BLaER1 (cell line): Measurements from ENCODE around the gene ZNF773.
"Not testable (repeated sequence)": the region's sequence is repeated elsewhere in the genome, so short reads cannot be mapped to it uniquely, and the experiment has no call there.

ENCODE experiments used
- H3K27ac ChIP-seq: shearing (Covaris generic); formaldehyde crosslinking; 2 replicates; pipeline ENCODE4 v1.8.1; 2022
- H3K27me3 ChIP-seq: shearing (Covaris generic); formaldehyde crosslinking; 2 replicates; pipeline ENCODE4 v1.8.1; 2022
- H3K36me3 ChIP-seq: shearing (Covaris generic); formaldehyde crosslinking; 2 replicates; pipeline ENCODE4 v1.8.1; 2022
- H3K4me1 ChIP-seq: shearing (Covaris generic); formaldehyde crosslinking; 2 replicates; pipeline ENCODE4 v1.8.1; 2022
- H3K4me2 ChIP-seq: shearing (Covaris generic); formaldehyde crosslinking; 2 replicates; pipeline ENCODE4 v1.8.1; 2022
- H3K4me3 ChIP-seq: shearing (Covaris generic); formaldehyde crosslinking; 2 replicates; pipeline ENCODE4 v1.8.1; 2022
- H3K9ac ChIP-seq: shearing (Covaris generic); formaldehyde crosslinking; 2 replicates; pipeline ENCODE4 v1.8.1; 2022
- H3K9me3 ChIP-seq: shearing (Covaris generic); formaldehyde crosslinking; 2 replicates; pipeline ENCODE4 v1.8.1; 2022
- H4K20me1 ChIP-seq: shearing (Covaris generic); formaldehyde crosslinking; 2 replicates; pipeline ENCODE4 v1.8.1; 2022
- Cebpa-rat ChIP-seq: shearing (Covaris generic); IDR thresholded peaks from 2 replicates; pipeline ENCODE4 v1.8.1; 2022

Gene ZNF773

DNA sequence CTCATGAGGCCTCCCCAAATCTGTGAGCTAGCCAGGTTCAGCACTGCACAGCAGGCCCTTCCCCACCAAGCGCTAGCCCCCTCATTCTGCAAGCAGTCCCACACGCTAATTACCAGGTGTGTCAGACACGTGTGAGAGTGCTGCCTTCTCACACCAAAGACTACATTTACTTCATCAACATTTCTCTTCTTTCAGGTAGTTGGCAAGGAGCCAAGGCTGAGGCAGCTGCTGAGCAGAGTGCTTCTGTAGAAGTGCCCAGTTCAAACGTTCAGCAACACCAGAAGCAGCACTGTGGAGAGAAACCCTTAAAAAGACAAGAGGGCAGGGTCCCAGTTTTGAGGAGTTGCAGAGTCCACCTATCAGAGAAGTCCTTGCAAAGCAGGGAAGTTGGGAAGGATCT is 6.4 kb downstream of the ZNF773 start:
- H4K20me1 ChIP-seq, result no peaks in the 10 kb centered on the region
- no peak overlapping the region for H3K9ac ChIP-seq
- H3K4me1 ChIP-seq, result peaks cover 3% of the 10 kb centered on the region
- no peak for TF ChIP-seq Cebpa-rat
- no peak overlapping the region for H3K27ac ChIP-seq
- no peak overlapping the region for H3K4me2 ChIP-seq
- peaks cover 86% of the 10 kb centered on the region for H3K9me3 ChIP-seq
- peaks cover 93% of the 10 kb centered on the region for H3K36me3 ChIP-seq
- H3K27me3 ChIP-seq, result no peaks in the 10 kb centered on the region
- no peak overlapping the region for H3K4me3 ChIP-seq

DNA sequence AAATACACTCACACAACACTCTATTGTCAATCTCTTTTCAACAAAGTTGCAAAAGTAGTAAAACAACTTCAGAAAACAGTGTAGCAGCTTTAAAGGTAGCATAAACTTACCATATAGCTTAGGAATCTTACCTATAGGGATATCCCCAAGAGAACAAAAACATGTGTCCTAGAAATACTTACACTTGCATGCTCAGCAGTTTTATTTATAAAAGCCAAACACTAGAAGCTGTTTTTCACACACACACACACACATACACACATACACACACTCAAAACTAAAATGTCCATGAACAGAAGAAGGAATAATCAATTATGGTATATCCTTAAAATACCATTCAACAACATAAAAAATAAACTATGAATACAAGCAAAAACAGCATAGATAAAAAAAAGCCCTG is 11.7 kb downstream of the ZNF773 start:
- Histone ChIP-seq H3K27ac (no peak overlapping the region), H3K9me3 (peaks cover 94% of the 10 kb centered on the region), H3K36me3 (peaks cover 90% of the 10 kb centered on the region), H3K27me3 (no peaks in the 10 kb centered on the region), H4K20me1 (no peaks in the 10 kb centered on the region), H3K4me2 (no peak overlapping the region), H3K4me1 (peaks cover 11% of the 10 kb centered on the region), H3K9ac (no peak overlapping the region), H3K4me3 (no peak overlapping the region)
- TF ChIP-seq Cebpa-rat, result no peak

DNA sequence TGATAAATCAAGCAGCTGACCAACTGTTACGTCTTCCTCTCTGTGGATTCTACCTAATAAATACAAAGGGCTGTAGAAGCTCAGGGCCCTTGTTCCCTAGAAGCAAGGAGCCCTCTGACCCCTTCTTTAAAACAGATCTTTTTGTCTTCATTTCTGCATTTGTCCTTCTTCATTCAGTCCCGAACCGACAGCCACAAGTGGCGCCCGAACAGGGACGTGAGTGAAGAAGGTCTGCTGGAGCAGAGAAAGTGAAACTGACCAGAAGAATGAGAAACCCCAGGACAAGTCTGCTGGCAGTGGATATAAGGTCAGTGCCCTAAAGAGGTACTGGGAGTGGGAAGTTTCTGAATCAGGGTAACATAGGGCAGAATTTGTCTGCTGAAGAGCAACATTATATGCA is 13.1 kb downstream of the ZNF773 start:
- no peaks in the 10 kb centered on the region for H3K27me3 ChIP-seq
- H3K4me1 ChIP-seq, result peaks cover 11% of the 10 kb centered on the region
- no peak overlapping the region for H3K9ac ChIP-seq
- H3K4me3 ChIP-seq, result peak overlapping the region; percentile 3; the same call in 1 of the 2 replicates
- no peak overlapping the region for H3K27ac ChIP-seq
- no peaks in the 10 kb centered on the region for H4K20me1 ChIP-seq
- H3K9me3 ChIP-seq, result peaks cover 94% of the 10 kb centered on the region
- TF ChIP-seq Cebpa-rat, result no peak
- H3K36me3 ChIP-seq, result peaks cover 90% of the 10 kb centered on the region
- no peak overlapping the region for H3K4me2 ChIP-seq

DNA sequence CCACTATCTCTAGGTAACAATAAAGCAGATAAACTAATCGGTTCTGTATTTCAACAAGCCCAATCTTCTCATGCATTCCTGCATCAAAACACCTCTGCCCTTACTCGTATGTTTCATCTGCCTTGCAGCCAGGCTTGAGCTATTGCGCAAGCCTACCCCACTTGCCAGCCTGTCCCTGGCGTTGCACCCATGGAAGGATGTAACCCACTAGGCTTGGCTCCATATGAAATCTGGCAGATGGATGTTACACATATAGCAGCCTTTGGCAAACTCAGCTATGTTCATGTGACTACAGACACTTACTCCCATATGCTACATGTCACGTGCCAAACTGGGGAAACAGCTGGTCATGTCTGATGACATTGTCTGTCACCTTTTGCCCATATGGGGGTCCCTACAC is 15.5 kb downstream of the ZNF773 start:
- H3K4me2 ChIP-seq, result no peak overlapping the region
- no peak overlapping the region for H3K27ac ChIP-seq
- no peaks in the 10 kb centered on the region for H3K27me3 ChIP-seq
- peak; percentile 81; the same call in 1 of the 2 replicates for TF ChIP-seq Cebpa-rat
- H4K20me1 ChIP-seq, result no peaks in the 10 kb centered on the region
- no peak overlapping the region for H3K4me3 ChIP-seq
- H3K9ac ChIP-seq, result no peak overlapping the region
- peaks cover 11% of the 10 kb centered on the region for H3K4me1 ChIP-seq
- peaks cover 79% of the 10 kb centered on the region for H3K9me3 ChIP-seq
- peaks cover 79% of the 10 kb centered on the region for H3K36me3 ChIP-seq

DNA sequence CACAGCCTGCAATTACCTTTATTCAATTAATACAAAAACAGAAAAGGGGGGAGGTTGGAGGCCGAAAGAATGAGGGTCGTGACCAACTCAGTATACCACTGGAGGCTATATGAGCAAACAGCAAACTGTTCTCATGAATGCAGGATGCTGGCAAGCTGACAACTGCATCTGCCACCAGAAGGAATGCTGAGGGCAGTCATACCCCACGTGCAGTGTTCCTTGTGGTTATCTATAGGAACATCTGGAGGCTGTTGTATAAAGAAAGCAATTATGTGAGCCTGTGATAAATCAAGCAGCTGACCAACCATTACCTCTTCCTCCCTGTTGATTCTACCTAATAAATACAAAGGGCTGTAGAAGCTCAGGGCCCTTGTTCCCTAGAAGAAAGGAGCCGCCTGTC is 18.3 kb downstream of the ZNF773 start:
- Histone ChIP-seq H3K36me3 (peaks cover 59% of the 10 kb centered on the region), H3K9me3 (peaks cover 56% of the 10 kb centered on the region)

DNA sequence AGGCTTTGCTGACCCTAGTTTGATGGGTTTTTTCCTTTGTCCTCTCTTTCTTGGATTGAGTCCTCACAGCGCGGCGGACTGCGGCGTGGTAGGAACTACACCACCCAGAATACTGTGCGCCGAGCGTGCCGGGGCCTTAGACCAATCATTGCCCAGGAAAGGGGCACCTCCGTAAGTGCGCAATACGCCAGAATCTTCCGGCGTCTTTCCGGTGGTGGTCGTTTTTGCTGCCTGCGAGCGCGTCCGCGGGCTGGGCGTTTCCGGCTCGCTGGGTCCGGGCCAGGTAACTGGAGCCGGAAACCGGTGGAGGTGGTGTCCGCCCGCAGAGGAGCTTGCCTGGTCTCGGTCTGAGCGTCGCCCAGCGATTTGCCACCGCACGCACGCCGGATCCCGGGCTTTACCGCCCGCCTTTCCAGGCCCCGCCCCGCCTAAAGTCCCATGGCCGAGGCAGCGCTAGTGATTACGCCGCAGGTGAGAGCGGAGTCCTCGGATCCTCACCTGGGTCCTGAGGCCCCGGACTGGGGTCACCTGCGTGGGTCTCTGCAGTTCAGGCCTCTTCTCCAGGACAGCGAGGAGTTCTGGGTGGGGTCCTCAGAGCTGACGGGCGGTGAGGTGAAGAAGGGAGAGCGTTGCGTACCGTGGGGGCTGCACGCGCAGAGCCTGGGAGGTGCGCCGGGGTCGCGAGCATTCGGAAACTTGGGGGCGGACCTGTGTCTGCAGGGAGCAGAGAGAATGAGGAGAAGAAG is 27.6 kb downstream of the ZNF773 start, which contains the start of gene ZNF549:
Gene ZNF549 (plus strand): TSS at position 221 of the 746 bp plus-strand sequence. CDS start 218 bp downstream, at position 439.
- Histone ChIP-seq H3K4me2 (peak within 1 kb of the TSS; percentile 95), H3K4me3 (peak within 1 kb of the TSS; percentile 92), H3K27ac (peak within 1 kb of the TSS; percentile 86), H3K4me1 (peaks cover 14% of the 10 kb centered on the region), H3K36me3 (peaks cover 25% of the 10 kb centered on the region), H4K20me1 (0 out of 2 replicates have a peak, but pooled peaks cover 7% of the 10 kb centered on the region), H3K27me3 (no peaks in the 10 kb centered on the region), H3K9me3 (peaks cover 28% of the 10 kb centered on the region), H3K9ac (peak within 1 kb of the TSS; percentile 87)
- TF ChIP-seq Cebpa-rat, result peak; percentile 42; the same call in 1 of the 2 replicates

More for the DNA sequence above, 18.3 kb downstream of the ZNF773 start:
- H3K27ac ChIP-seq, H3K9ac ChIP-seq, H3K27me3 ChIP-seq, H3K4me2 ChIP-seq, H4K20me1 ChIP-seq, H3K4me3 ChIP-seq: not testable (repeated sequence)
- peaks cover 11% of the 10 kb centered on the region for H3K4me1 ChIP-seq

DNA sequence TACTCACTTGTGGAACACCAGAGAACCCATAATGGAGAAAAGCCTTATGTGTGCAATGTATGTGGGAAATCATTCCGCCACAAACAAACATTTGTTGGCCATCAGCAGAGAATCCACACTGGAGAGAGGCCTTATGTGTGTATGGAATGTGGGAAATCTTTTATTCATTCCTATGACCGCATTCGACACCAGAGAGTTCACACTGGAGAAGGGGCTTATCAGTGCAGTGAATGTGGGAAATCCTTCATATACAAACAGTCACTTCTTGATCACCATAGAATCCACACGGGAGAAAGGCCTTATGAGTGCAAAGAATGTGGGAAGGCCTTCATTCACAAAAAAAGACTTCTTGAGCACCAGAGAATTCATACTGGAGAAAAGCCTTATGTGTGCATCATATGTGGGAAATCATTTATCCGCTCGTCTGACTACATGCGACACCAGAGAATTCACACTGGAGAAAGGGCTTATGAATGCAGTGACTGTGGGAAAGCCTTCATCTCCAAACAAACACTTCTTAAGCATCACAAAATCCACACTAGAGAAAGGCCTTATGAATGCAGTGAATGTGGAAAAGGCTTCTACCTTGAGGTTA is 38.3 kb downstream of the ZNF773 start:
- Histone ChIP-seq H3K36me3 (peaks cover 100% of the 10 kb centered on the region), H3K9me3 (peaks cover 100% of the 10 kb centered on the region)

DNA sequence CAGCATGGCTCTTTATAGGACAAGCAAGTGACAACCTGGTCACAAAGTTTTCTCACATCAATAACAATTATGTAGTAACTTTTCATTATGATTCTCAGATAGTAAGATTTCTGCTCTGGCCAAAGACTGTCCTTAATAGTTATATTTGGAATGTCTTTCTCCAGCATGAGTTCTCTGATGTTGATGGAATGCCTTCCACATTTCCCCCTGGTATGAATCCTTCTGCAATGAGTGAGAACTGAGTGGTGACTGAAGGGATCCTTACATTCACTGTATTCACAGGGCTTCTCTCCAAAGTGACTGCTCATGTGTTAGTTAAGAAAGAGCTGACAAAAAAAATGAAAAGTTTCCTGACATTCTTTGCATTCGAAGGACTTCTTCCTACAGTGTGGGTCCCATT is 46.8 kb downstream of the ZNF773 start:
- Histone ChIP-seq H3K9me3 (peaks cover 86% of the 10 kb centered on the region), H3K4me2 (no peak overlapping the region), H3K36me3 (peaks cover 100% of the 10 kb centered on the region)

More for the DNA sequence above, 38.3 kb downstream of the ZNF773 start:
- no peak for TF ChIP-seq Cebpa-rat
- H3K27ac ChIP-seq, result no peak overlapping the region
- H4K20me1 ChIP-seq, result no peaks in the 10 kb centered on the region
- no peaks in the 10 kb centered on the region for H3K27me3 ChIP-seq
- peak overlapping the region; percentile 31 for H3K4me3 ChIP-seq
- H3K9ac ChIP-seq, result no peak overlapping the region
- no peak overlapping the region for H3K4me2 ChIP-seq
- H3K4me1 ChIP-seq, result no peaks in the 10 kb centered on the region

DNA sequence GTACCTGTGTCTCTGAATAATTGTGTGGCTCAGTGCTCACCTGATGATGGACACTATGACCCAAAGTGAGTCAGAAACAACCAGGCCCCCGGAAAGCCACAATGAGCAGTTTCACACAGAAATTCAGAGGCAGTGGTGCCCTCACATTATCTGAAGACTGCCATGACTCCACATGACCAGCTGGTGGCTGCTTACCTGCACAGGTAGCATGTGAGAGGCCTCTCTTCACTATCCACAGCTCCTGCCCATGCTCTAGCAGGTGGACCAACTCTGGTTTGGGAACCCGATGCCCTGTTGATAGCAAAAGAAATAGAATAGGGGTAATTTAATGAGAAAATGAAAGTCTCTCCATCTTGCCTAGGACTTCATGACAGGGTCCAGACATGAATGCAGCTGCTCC is 52.7 kb downstream of the ZNF773 start:
- Histone ChIP-seq H3K27ac (no peak overlapping the region), H3K9me3 (peaks cover 67% of the 10 kb centered on the region), H3K27me3 (no peaks in the 10 kb centered on the region), H4K20me1 (peaks cover 6% of the 10 kb centered on the region; the same call in 1 of the 2 replicates), H3K4me2 (no peak overlapping the region), H3K9ac (no peak overlapping the region), H3K36me3 (peaks cover 99% of the 10 kb centered on the region), H3K4me1 (no peaks in the 10 kb centered on the region), H3K4me3 (no peak overlapping the region)
- TF ChIP-seq Cebpa-rat, result no peak

More for the DNA sequence above, 46.8 kb downstream of the ZNF773 start:
- Histone ChIP-seq H3K4me3 (peak overlapping the region; percentile 22), H3K4me1 (no peaks in the 10 kb centered on the region), H3K9ac (no peak overlapping the region), H3K27me3 (no peaks in the 10 kb centered on the region), H3K27ac (no peak overlapping the region), H4K20me1 (no peaks in the 10 kb centered on the region)
- TF ChIP-seq Cebpa-rat, result no peak

DNA sequence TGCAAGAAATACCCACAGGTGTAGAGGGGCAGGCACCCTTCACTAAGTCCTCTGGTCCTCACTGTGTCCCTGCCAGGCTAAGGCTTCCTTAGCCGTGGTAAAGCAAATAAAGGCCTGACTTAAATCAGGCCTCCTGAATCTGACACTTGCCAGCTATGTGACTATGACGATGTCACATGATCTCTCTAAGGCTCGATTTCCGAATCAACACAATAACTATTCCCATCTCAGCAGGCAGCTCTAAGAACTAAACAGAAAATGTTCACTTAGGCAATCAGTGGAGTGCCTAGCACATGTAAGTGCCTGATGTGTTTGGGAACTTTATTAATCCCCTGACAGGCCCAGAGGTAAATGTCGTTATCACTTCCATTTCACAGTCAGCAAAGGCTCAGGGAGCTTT is 57.9 kb downstream of the ZNF773 start:
- H3K9ac ChIP-seq, result peak overlapping the region; percentile 94

More for the DNA sequence above, 57.9 kb downstream of the ZNF773 start:
- Histone ChIP-seq H3K4me1 (peaks cover 20% of the 10 kb centered on the region), H4K20me1 (peaks cover 21% of the 10 kb centered on the region; the same call in 1 of the 2 replicates), H3K27me3 (no peaks in the 10 kb centered on the region), H3K27ac (no peak overlapping the region), H3K4me2 (peak overlapping the region; percentile 89; the same call in 1 of the 2 replicates), H3K4me3 (no peak overlapping the region), H3K36me3 (peaks cover 53% of the 10 kb centered on the region), H3K9me3 (peaks cover 61% of the 10 kb centered on the region)
- no peak for TF ChIP-seq Cebpa-rat
